Fibroblast of villous mesenchyme (primary cell): Measurements from ENCODE around the gene PRKG1. TPM values are rescaled to one million over a fixed set of nuclear protein-coding genes. Genes with fewer than 3 reads are reported as not detected.
A peak's percentile ranks its signal among the peaks of the same experiment; 100 is the strongest.

Experiments
- DNase-seq: peaks from one replicate; pipeline ENCODE4 v3.0.0-alpha.2; 2010; ENCODE audit warnings: low read depth
- H3K4me3 ChIP-seq: 2 replicates; pipeline ENCODE4 v1.5.1; 2011; ENCODE audit warnings: low read depth, mild to moderate bottlenecking, low read length
- total RNA-seq: library from RNA; depleted of rRNA; stranded (reverse); fragments of >200 nt; gene quantifications from 2 replicates; pipeline ENCODE4 v1.2.3, GENCODE V29; 2012
- TF ChIP-seq, protein P1 (sequence below): IDR thresholded peaks from 2 replicates; pipeline ENCODE4 v1.5.1; 2012; ENCODE audit warnings: low read depth, mild to moderate bottlenecking, low read length; ENCODE audit not compliant: insufficient read depth

Gene PRKG1
- total RNA-seq, 1 donor = 19.0 TPM

DNA sequence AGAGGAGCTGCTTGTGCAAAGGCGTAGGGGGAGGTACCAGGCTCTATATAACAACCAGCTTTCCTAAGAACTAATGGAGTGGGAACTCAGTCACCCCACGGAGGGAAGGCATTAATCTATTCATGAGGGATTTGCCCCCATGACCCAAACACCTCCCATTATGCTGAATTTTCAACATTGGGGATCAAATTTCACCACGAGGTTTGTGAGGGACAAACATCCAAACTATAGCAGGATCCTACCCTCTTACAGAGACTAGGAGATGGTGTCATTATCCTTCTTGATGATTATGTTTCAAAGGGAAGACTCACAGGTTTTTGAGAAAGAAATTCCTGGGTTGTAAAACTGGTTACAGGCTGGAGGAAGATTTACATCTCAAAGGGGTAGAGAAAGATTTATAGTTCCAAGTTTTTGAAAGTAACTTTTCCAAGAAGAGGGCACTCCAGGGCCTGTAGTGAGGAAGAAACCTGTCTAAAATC is 944.8 kb downstream of the PRKG1 start:
- no peak for DNase-seq
- no peak overlapping the region for H3K4me3 ChIP-seq
- TF ChIP-seq, protein P1, sequence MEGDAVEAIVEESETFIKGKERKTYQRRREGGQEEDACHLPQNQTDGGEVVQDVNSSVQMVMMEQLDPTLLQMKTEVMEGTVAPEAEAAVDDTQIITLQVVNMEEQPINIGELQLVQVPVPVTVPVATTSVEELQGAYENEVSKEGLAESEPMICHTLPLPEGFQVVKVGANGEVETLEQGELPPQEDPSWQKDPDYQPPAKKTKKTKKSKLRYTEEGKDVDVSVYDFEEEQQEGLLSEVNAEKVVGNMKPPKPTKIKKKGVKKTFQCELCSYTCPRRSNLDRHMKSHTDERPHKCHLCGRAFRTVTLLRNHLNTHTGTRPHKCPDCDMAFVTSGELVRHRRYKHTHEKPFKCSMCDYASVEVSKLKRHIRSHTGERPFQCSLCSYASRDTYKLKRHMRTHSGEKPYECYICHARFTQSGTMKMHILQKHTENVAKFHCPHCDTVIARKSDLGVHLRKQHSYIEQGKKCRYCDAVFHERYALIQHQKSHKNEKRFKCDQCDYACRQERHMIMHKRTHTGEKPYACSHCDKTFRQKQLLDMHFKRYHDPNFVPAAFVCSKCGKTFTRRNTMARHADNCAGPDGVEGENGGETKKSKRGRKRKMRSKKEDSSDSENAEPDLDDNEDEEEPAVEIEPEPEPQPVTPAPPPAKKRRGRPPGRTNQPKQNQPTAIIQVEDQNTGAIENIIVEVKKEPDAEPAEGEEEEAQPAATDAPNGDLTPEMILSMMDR = no peak

DNA sequence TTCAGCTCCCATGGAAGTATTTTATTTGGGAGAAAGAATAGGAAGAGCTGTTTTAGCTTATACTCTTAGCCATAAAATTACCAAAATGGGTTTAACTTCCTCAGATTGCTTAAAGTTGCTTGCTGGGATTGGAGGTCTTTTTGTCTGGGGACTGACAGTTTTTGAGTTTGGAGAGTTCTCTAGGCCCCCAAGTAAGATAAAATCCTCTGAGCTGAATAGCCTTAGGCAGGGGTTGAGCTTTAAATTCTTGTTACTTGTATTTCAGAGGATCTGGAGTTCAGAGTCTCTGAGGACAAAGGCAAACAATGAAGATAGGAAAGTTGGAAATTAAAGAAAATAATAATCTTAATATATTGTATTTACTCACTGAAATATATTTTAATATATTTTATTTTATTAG is 945.4 kb downstream of the PRKG1 start:
- TF ChIP-seq, protein P1 = no peak
- no peak overlapping the region for H3K4me3 ChIP-seq
- no peak for DNase-seq

DNA sequence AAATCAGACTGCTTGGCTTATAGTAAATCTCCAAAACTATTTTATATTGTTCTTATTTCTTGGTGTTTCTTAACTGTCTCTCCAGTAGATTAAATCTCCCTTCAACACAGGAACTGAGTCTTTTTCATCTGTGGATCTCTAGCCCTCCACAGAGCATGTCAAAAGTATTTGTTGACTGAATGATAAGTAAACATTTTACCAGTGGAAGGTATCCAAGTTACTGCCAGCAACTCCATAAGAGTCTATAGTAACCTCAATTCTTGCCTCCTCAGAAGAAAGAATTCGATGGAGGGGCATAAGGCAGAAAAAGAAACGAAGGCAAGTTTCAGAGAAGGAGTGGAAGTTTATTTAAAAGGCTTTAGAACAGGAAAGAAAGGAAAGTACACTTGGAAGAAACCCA is 945.9 kb downstream of the PRKG1 start:
- DNase-seq = no peak
- TF ChIP-seq, protein P1 = no peak
- H3K4me3 ChIP-seq = no peak overlapping the region

DNA sequence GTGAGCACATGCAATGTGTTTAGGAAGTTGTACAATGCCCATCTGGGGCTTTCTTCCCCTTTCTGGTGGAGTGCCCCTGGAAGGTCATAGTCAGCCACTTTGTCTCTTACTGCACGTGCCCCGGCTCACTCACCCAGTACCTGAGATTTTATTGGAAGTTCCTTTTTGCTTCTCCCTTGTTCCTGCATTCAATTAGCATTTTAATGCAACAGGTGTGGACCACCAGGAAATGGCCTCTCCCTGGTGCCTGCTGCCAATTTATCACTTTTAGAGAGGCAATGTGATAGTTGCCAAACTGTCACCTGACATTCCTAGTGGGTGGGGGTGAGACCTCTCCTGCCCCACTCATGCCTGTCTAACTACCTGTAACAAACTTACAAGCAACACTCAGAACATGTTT is 946.4 kb downstream of the PRKG1 start:
- H3K4me3 ChIP-seq = no peak overlapping the region
- DNase-seq = no peak
- TF ChIP-seq, protein P1 = no peak

DNA sequence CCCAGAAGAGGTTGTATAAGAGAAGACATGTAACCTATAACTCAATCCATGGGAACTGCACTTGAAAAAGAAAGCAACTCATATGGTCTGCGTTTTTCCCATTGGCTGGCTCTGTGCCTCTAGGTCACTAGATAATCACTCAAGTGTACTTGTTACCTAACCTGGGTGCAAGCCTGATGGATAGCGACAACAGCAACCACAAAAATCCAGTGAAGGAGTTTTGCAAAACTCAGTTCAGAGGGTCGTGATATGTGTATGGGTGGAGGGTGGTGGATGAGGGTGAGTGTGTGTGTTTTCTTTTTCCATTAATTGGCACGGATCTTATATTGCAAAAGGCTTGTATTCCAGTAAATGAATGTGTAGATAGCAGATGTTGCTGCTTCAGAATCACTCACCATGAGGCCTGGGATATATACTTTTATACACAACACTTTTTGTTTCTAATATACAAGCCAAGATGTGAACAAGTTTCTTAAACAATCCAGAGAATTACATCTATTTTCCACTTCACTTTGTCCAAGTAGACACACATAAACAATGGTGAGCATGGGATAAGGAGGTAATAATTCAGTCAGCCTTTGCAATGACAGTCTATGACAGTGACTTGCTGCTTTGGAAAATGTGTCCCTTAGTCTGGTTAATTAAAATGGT is 952.9 kb downstream of the PRKG1 start:
- H3K4me3 ChIP-seq = no peak overlapping the region
- DNase-seq = peak; percentile 4
- TF ChIP-seq, protein P1 = no peak

DNA sequence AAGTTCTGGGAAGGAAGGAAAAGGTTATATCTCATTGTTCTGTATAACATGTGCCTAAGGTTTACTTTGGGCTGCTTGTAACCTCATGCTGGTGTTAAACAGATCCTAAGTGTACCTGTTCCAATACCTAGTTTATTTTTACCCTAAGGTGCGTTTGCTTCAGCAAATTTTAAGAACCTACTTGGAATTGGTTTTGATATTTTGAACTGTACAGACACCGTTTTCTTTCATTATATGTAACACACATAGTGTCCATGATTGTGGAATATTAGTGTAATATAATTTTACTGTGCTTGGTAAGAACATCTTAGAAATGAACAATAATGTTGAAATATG is 954.2 kb downstream of the PRKG1 start:
- DNase-seq = no peak
- no peak overlapping the region for H3K4me3 ChIP-seq
- TF ChIP-seq, protein P1 = no peak

DNA sequence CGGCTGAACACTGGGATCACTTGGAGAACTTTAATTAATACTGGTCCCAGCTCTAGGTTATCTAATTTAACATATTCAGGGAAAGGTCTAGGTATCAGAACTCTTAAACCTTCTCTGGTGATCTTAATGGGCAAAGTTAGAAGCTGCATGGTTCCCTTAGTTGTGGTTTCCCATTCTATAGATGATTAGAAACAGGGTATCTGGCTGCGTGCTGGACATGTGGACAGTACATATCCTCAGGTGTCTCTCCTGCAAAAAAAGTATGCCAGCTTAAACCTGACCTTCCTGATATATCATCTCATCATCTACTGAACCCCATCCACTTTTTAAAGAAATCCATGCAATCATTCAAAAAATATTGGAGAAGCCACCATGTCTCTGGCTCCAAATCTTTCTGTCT is 955.3 kb downstream of the PRKG1 start:
- no peak overlapping the region for H3K4me3 ChIP-seq
- TF ChIP-seq, protein P1 = no peak
- DNase-seq = no peak
